Astrocyte (in vitro differentiated cells and primary cell): ENCODE data around the gene ETV6. TPM values are rescaled to one million over a fixed set of nuclear protein-coding genes. Genes with fewer than 3 reads are reported as not detected.

Experiments
- DNase-seq: peaks from one replicate; pipeline ENCODE4 v3.0.0-alpha.2; 2010; ENCODE audit warnings: low read depth
- FAIRE-seq: peaks from 2 replicates; lab custom pipeline; 2011; peaks lifted over from hg19 to GRCh38; lab: Jason Lieb, UNC
- H2AFZ ChIP-seq: 2 replicates; pipeline ENCODE4 v1.6.0; 2012; ENCODE audit warnings: low read depth, low read length, inconsistent platforms
- H3K27ac ChIP-seq: 2 replicates; pipeline ENCODE4 v1.5.1; 2011; ENCODE audit warnings: low read depth, low read length, inconsistent platforms
- H3K27me3 ChIP-seq: 2 replicates; pipeline ENCODE4 v1.6.0; 2011; ENCODE audit warnings: low read length, inconsistent platforms; ENCODE audit not compliant: insufficient read depth
- H3K36me3 ChIP-seq: 2 replicates; pipeline ENCODE4 v1.5.1; 2011; ENCODE audit warnings: low read length, inconsistent platforms; ENCODE audit not compliant: insufficient read depth
- H3K4me1 ChIP-seq: 2 replicates; pipeline ENCODE4 v1.5.1; 2011; ENCODE audit warnings: low read length, inconsistent platforms; ENCODE audit not compliant: insufficient read depth
- H3K4me2 ChIP-seq: 2 replicates; pipeline ENCODE4 v1.6.0; 2012; ENCODE audit warnings: low read length, inconsistent platforms
- H3K4me3 ChIP-seq: 2 replicates; pipeline ENCODE4 v1.5.1; 2011; ENCODE audit warnings: low read depth, mild to moderate bottlenecking, low read length, inconsistent platforms; ENCODE audit not compliant: insufficient read depth
- H3K79me2 ChIP-seq: 2 replicates; pipeline ENCODE4 v1.6.0; 2012; ENCODE audit warnings: mild to moderate bottlenecking, low read length, inconsistent platforms; ENCODE audit not compliant: insufficient read depth
- H3K9ac ChIP-seq: 2 replicates; pipeline ENCODE4 v1.6.0; 2012; ENCODE audit warnings: mild to moderate bottlenecking, low read length, inconsistent platforms
- H3K9me3 ChIP-seq: 2 replicates; pipeline ENCODE4 v1.5.1; 2012; ENCODE audit warnings: low read depth, mild to moderate bottlenecking, low read length, inconsistent platforms; ENCODE audit not compliant: insufficient read depth
- H4K20me1 ChIP-seq: 2 replicates; pipeline ENCODE4 v1.6.0; 2012; ENCODE audit warnings: low read length, inconsistent platforms; ENCODE audit not compliant: insufficient read depth
- H3K27ac Mint-ChIP-seq: one replicate; pipeline ENCODE4 v1.8.0; 2021; ENCODE audit warnings: mild to moderate bottlenecking, mixed read lengths; ENCODE audit not compliant: unreplicated experiment
- H3K27me3 Mint-ChIP-seq: one replicate; pipeline ENCODE4 v1.8.0; 2021; ENCODE audit warnings: low read depth, mixed read lengths; ENCODE audit not compliant: unreplicated experiment
- H3K36me3 Mint-ChIP-seq: one replicate; pipeline ENCODE4 v1.8.0; 2021; ENCODE audit warnings: low read depth, mixed read lengths; ENCODE audit not compliant: unreplicated experiment
- H3K4me1 Mint-ChIP-seq: one replicate; pipeline ENCODE4 v1.8.0; 2021; ENCODE audit warnings: low read depth, mixed read lengths; ENCODE audit not compliant: unreplicated experiment
- H3K4me3 Mint-ChIP-seq: one replicate; pipeline ENCODE4 v1.8.0; 2021; ENCODE audit warnings: mild to moderate bottlenecking, moderate library complexity, mixed read lengths; ENCODE audit not compliant: unreplicated experiment
- H3K9me3 Mint-ChIP-seq: one replicate; pipeline ENCODE4 v1.8.0; 2021; ENCODE audit warnings: mild to moderate bottlenecking, mixed read lengths; ENCODE audit not compliant: unreplicated experiment
- EZH2 ChIP-seq: IDR thresholded peaks from 2 replicates; pipeline ENCODE4 v1.6.1; 2012; ENCODE audit warnings: mild to moderate bottlenecking, low read length, inconsistent platforms; ENCODE audit not compliant: insufficient read depth
- total RNA-seq: library from RNA; stranded (reverse); gene quantifications from 2 replicates; pipeline ENCODE4 v1.2.1, GENCODE V29; 2021
- TF ChIP-seq, protein P1 (sequence below): IDR thresholded peaks from 2 replicates; pipeline ENCODE4 v1.5.1; 2011; ENCODE audit warnings: low read depth, mild to moderate bottlenecking, inconsistent platforms, low read length, moderate library complexity; ENCODE audit not compliant: insufficient read depth

The ETV6 gene
- total RNA-seq, 1 donor from 2014 or later = 41.2 TPM

DNA sequence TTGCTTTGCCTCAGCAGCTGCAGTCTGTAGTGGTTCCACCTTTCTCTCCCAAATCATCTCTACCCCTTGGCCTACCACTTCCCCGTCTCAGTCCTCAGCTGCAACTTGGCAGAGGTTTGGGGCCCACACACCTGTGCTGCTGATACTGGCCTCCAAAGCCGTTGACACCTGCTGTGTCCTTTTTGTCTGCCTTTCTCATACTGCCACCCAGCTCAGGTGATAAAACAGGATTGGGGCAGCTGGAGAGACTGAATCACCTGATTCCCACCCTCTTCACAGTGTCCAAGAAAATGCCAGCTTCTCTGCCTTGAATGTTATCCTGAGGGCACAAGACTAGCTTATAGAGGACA lies 103.7 kb downstream of the ETV6 start:
- H3K9ac ChIP-seq = no peak overlapping the region
- Mint-ChIP-seq H3K27ac (no peak overlapping the region), H3K9me3 (no peaks in the 10 kb centered on the region), H3K4me1 (peaks cover 31% of the 10 kb centered on the region), H3K4me3 (no peak overlapping the region), H3K27me3 (no peaks in the 10 kb centered on the region), H3K36me3 (peaks cover 10% of the 10 kb centered on the region)
- H2AFZ ChIP-seq = no peak overlapping the region
- H4K20me1 ChIP-seq = peaks cover 11% of the 10 kb centered on the region
- no peak overlapping the region for H3K4me2 ChIP-seq
- H3K79me2 ChIP-seq = peaks cover 49% of the 10 kb centered on the region
- H3K27ac ChIP-seq = no peak overlapping the region
- FAIRE-seq (no peak), DNase-seq (no peak)
- H3K9me3 ChIP-seq = no peaks in the 10 kb centered on the region
- TF ChIP-seq EZH2 = no peak
- TF ChIP-seq, protein P1, sequence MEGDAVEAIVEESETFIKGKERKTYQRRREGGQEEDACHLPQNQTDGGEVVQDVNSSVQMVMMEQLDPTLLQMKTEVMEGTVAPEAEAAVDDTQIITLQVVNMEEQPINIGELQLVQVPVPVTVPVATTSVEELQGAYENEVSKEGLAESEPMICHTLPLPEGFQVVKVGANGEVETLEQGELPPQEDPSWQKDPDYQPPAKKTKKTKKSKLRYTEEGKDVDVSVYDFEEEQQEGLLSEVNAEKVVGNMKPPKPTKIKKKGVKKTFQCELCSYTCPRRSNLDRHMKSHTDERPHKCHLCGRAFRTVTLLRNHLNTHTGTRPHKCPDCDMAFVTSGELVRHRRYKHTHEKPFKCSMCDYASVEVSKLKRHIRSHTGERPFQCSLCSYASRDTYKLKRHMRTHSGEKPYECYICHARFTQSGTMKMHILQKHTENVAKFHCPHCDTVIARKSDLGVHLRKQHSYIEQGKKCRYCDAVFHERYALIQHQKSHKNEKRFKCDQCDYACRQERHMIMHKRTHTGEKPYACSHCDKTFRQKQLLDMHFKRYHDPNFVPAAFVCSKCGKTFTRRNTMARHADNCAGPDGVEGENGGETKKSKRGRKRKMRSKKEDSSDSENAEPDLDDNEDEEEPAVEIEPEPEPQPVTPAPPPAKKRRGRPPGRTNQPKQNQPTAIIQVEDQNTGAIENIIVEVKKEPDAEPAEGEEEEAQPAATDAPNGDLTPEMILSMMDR = no peak
- H3K4me1 ChIP-seq = peaks cover 9% of the 10 kb centered on the region
- peaks cover 6% of the 10 kb centered on the region for H3K36me3 ChIP-seq
- H3K27me3 ChIP-seq = no peaks in the 10 kb centered on the region
- H3K4me3 ChIP-seq = no peak overlapping the region

DNA sequence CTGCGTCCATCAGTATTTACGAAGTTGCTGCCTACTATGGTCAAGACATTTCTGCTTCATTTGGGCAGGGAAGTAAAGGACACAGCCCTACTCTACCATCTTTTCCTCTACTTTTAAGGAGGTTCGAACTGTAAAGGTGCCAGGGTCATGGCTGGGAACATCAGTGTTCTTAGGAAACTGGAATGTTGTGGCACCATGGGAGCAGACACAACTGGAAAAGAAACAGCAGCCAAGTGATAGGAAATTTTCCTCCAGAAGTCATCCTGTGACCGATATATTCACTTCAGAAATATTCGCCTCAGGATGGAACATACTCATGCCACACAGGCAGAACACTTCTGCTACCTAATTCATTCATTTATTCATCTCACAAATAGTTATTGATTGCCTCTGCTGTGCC lies 104.4 kb downstream of the ETV6 start:
- Histone ChIP-seq H3K9me3 (no peaks in the 10 kb centered on the region), H3K4me3 (no peak overlapping the region), H3K4me2 (no peak overlapping the region), H3K27me3 (no peaks in the 10 kb centered on the region), H3K79me2 (peaks cover 42% of the 10 kb centered on the region), H2AFZ (no peak overlapping the region), H3K4me1 (peaks cover 16% of the 10 kb centered on the region), H3K27ac (no peak overlapping the region), H3K36me3 (peaks cover 6% of the 10 kb centered on the region), H3K9ac (no peak overlapping the region), H4K20me1 (peaks cover 9% of the 10 kb centered on the region)
- TF ChIP-seq, protein P1 = no peak
- no peak for TF ChIP-seq EZH2
- H3K27me3 Mint-ChIP-seq = no peaks in the 10 kb centered on the region
- FAIRE-seq = no peak
- H3K4me3 Mint-ChIP-seq = no peak overlapping the region
- H3K36me3 Mint-ChIP-seq = peaks cover 10% of the 10 kb centered on the region
- H3K9me3 Mint-ChIP-seq = no peaks in the 10 kb centered on the region
- peaks cover 36% of the 10 kb centered on the region for H3K4me1 Mint-ChIP-seq
- no peak overlapping the region for H3K27ac Mint-ChIP-seq
- DNase-seq = no peak

DNA sequence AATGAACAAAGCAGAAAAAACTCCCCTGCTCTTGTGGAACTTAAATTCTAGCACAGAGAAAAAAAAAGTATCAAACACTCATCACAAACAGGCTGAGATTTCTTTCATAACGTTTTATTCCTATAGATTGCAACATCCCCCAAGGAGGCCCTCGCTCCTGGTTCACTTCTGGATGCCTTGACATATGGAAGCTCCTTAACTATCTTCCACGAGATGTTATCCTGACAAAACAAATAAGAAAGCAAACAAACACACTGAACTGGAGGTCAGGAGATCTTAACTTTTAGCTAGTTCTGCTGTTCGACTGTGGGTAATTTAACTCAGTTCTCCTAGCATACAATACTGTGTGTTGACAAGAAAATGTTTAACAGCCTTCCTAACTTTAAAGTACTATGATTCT lies 104.8 kb downstream of the ETV6 start:
- Histone ChIP-seq H3K4me2 (no peak overlapping the region), H3K9ac (no peak overlapping the region), H4K20me1 (peaks cover 8% of the 10 kb centered on the region), H3K36me3 (peaks cover 6% of the 10 kb centered on the region), H3K4me1 (peaks cover 16% of the 10 kb centered on the region), H3K4me3 (no peak overlapping the region), H3K9me3 (no peaks in the 10 kb centered on the region), H3K27ac (no peak overlapping the region), H2AFZ (no peak overlapping the region), H3K27me3 (no peaks in the 10 kb centered on the region), H3K79me2 (peaks cover 38% of the 10 kb centered on the region)
- Mint-ChIP-seq H3K27me3 (no peaks in the 10 kb centered on the region), H3K4me3 (no peak overlapping the region), H3K4me1 (peaks cover 38% of the 10 kb centered on the region), H3K36me3 (peaks cover 10% of the 10 kb centered on the region), H3K27ac (no peak overlapping the region), H3K9me3 (no peaks in the 10 kb centered on the region)
- DNase-seq (no peak), FAIRE-seq (no peak)
- TF ChIP-seq EZH2 = no peak
- TF ChIP-seq, protein P1 = no peak
